NCI-H2107 treated with DMSO at 0.1 percent for 48 hours (cell line): ENCODE data around the gene KCNQ1.

Experiments
- DNase-seq: peaks from one replicate; lab custom pipeline; 2025; ENCODE audit not compliant: unreplicated experiment; lab: John Stamatoyannopoulos, UW

Gene KCNQ1

GRCh38 chr11:2887515-2888195 is 442.8 kb downstream of the KCNQ1 start:
- DNase-seq, result no peak

GRCh38 chr11:2888266-2888968 is 443.6 kb downstream of the KCNQ1 start:
- peak; percentile 42 for DNase-seq

- DNase-seq, result no peak
These were observed 444.8 kb downstream of the KCNQ1 start for GRCh38 chr11:2889362-2890273.

- DNase-seq, result peak; percentile 6
These were observed 445.9 kb downstream of the KCNQ1 start for GRCh38 chr11:2890466-2891294.

- DNase-seq, result no peak
These were observed 446.8 kb downstream of the KCNQ1 start for GRCh38 chr11:2891326-2892214.

- DNase-seq, result no peak
These were observed 447.6 kb downstream of the KCNQ1 start for GRCh38 chr11:2892215-2892966.

- DNase-seq, result no peak
These were observed 448.2 kb downstream of the KCNQ1 start for GRCh38 chr11:2892967-2893528.

GRCh38 chr11:2893935-2894334 is 449.1 kb downstream of the KCNQ1 start:
- DNase-seq, result no peak

- DNase-seq, result no peak
These were observed 451.2 kb downstream of the KCNQ1 start for GRCh38 chr11:2896047-2896446.

- no peak for DNase-seq
These were observed 452.2 kb downstream of the KCNQ1 start for GRCh38 chr11:2897048-2897447.

- no peak for DNase-seq
These were observed 453.7 kb downstream of the KCNQ1 start for GRCh38 chr11:2898366-2899079.
